GM18517 (cell line): ENCODE results near the gene SCUBE1.

ENCODE experiments used
- ATAC-seq: cut with Tn5 transposase; IDR thresholded peaks from one replicate; pipeline ENCODE4 v1.9.1; 2021; ENCODE audit warnings: mild to moderate bottlenecking, moderate library complexity; ENCODE audit not compliant: unreplicated experiment

The SCUBE1 gene

DNA sequence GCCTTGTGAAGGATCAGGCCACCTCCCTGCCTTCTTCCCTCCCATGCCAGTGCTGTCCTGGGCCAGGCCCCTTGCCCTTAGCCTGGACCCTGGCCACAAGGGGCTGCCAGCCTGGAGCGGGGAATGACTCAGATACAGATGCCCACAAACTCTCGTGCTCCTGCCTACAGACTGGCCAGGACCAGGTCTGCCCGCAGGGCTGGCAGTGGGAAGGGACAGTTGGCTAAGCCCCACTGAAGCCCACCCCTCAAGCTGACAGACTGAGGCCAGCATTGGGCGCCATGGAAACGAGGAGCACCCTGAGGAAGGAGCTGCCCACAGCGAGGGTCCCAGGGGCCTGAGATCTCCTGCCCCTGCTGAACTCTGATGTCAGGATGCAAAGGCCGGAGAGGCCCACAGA, 14.1 kb downstream of the SCUBE1 start:
- no peak for ATAC-seq

DNA sequence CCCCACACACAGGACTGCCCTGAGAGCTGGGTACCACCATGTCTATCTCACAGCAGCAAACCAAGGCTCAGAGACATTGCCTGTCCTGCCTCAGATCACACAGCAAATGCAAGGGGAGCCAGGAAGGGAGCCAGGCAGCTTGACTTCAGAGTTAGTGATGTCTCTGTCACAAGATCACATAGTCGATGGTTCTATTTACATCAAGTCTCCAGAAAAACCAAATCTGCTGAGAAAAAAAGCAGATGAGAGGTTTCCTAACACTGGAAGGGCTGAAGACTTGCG, 16.1 kb downstream of the SCUBE1 start:
- ATAC-seq, result no peak

DNA sequence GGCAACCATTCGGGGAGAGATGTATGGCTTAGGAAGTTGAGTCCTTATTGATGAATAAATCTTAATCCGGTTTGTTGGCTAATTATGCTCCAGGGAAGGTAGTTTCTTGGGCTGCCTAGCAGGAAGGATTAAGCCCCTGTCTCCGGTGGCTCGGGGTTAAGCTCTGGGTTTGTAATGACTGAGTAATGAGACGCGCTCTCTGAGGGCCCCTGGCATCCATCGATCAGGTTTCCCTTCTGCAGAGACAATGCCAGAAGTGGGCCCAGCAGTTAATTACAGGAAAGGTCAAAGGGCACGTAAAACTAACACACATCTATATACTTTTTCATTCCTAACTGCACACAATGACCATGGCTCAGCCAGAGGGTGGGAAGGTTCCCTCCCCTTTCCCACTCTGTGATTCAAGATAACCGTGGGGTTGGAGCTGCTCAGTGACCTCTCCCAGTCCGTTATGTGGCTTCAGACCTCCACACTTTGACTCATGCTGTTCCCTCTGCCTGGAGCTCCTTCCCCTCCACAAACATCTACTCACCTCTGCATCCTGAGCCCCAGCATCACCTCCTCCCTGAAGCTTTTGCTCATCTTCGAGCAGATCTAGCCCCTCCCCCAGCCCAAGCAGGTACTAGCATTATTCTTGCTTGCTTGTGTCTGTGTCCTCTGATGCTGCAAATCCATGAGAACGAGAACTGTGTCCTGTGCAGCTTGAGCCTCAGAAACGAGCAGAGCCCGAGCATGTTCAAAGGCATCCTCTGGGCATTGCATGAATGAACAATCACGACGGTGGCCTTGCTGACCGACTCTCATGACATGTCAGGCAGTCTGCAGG, 16.6 kb downstream of the SCUBE1 start:
- no peak for ATAC-seq

DNA sequence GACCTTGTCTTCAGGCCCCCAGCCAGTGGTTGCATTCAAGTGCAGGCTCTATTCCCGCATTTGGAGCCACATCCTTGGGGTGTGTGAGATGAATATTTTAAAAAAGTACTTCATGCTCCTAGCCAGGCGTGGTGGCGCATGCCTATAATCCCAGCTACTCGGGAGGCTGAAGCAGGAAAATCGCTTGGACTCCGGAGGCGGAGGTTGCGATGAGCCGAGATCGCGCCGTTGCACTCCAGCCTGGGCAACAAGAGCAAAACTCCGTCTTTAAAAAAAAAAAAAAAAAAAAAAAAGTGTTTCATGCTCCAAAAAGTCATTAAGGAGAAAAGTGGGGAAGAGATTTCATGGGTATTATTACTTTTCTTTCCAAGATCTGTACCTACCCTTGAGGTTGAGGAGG, 18.0 kb downstream of the SCUBE1 start:
- ATAC-seq, result no peak

DNA sequence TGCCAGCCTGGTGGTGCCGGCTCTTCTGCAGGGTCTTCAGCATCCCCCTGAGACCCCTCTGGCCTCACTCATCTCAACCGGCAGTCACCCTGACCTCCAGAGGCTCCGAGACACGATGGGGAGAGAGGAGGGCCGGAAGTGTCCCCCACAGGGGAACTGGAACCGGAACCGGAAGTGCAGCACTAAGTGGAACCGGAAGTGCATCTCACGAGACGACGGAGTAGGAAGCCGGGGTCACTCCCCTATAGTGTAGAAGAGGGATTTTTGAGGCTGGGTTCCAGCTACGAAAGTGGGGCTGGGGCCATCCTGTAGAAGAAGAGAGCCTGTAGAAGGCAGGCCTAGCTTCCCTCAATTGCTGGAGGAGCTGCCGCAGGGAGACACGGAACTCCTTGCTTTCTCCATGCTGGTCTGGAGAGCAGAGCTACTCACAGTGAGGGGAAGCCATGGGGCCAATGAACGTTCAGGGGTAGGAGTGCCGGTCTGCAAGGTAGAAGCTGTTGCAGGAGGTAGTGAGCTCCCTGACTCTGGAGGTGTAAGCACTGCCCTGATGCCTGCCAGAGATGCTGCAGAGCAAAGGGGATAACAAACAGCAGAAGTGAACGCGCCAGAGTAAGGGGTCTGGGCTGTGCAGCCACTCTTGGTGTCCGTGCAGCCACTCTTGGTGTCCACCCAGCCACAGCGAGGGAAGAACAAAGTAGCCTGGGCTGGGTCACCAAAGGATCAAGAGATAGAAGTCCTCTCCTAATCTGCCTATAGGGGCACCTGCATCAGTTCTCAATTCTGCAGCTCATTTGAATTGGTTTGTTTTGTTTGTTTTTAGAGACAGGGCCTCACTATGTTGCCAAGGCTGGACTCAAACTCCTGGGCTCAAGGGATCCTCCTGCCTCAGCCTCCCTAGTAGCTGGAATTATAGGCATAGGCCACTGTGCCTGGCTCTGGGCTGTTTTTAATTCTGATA, 21.9 kb downstream of the SCUBE1 start:
- no peak for ATAC-seq

DNA sequence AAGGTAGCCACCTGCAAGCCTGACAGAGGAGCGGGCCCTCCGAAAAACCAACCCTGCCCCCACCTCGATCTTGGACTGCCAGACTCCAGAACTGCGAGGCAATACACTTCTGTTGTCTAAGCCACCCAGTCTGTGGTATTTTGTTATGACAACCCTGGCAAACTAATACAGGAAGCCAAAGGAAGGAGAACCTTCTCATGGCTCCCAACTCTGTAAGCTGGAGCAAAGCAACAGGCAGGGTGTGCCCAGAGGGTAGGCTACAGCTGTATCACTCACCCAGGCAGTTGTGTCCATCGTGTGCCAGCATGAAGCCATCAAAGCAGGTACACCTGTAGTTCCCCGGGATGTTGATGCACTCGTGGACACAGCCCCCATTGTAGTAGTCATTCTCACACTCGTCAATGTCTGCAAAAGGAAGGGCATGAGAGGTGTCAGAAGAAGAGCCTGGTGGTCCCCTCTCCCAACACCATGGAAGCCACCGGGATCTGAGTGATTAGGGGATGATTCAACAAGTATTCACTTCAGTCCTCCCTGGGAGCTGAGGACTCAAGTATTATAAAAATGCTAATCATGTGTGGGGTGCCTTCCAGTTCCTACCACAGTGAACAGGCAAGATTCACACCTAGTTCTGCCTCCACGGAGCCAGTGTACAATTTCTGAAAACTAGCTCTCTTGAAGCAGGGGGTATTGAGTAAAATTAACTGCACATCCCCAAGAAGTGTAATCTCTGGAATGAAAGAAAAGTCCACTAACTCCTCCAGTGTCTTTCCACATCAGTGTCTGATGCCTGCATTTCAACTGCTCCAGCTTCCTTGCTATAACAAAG, 23.3 kb downstream of the SCUBE1 start:
- ATAC-seq, result no peak

DNA sequence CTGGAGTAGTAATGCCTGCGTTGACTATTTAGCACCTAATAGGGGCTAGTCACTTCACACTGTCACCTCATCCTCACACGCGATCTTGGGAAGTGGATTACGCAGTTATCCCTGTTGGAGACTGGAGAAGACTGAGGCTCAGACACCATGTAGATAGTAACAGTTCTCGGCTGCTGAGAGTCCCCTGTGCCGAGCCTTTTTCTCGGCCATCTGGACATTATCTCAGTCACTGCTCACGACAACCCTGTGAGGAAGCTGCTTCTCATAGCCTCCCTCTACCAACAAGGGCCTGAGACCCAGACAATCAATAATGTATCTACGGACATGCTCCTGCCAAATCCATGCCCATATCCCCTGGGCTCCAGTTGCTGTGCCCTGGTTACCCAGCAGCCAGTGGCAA, 25.9 kb downstream of the SCUBE1 start:
- no peak for ATAC-seq

DNA sequence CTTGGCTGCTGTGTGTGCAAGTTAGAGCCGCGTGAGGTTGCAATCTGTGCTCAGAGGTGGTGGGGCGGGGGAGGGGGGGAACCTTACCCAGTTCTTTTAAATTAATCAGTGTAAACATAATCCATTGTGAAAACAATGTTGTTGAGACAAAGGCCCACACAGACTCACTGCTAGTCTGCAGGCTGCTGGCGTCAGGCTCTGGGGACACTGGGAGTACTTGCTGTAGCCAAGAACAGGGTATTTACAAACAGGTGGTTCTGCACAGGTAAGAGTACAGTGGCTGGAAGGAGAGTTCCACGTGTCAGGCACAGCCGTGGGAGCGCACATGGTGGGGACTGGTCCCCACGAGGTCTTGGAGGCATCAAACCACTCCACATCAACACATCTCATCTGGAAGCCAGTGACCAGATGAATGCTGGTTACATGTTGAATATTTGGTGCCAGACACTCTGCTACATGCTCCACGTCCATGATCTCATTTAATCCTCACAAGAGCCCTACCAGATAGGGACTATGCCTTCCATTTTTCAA, 27.4 kb downstream of the SCUBE1 start:
- ATAC-seq, result no peak

DNA sequence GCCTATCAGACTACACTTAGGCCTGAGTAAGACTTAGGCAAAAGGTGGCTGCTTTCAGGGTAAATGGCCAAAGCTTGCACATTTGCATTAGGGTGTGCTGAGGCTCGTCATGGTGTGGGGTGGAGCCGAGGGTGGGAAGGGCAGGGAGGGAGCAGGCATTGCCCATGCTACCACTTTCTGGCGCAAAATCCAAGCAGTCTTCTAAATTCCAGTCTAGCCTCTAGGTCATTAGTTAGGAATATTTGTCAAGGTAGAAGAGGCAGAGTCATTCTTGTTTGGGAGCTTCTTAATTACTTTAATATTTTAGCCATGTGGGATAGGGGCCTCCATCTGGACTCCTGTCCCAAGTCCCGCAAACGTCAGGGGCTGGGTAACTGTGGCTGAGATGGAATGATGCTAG, 28.6 kb downstream of the SCUBE1 start:
- ATAC-seq, result no peak

DNA sequence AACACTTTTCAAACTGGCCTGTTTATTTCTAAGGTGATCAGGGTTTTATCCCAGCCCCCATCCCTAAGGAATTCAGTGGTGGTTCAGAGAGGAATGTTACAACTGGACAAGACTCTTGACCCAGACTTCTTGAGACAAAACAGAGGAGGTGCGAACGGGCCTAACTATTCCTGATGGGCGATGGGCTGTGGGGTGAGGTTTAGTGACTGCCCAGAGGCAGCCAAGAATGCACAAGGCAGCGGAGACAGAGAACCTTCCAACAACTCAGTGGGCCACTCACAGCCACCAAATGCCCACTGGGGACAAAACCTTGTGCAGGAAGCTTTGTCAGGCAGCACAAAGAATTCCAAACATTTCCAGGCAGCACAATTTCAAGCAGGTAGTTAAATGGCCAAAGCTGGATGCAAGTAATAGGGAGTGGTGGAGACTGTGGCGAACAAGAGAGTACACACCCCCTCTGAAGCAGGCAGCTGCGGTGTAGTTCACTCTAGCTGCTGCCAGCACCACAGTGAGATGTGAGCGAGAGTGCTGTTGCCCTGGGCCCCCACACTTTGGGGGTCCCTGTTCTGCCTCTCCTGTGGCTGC, 29.2 kb downstream of the SCUBE1 start:
- ATAC-seq, result no peak

DNA sequence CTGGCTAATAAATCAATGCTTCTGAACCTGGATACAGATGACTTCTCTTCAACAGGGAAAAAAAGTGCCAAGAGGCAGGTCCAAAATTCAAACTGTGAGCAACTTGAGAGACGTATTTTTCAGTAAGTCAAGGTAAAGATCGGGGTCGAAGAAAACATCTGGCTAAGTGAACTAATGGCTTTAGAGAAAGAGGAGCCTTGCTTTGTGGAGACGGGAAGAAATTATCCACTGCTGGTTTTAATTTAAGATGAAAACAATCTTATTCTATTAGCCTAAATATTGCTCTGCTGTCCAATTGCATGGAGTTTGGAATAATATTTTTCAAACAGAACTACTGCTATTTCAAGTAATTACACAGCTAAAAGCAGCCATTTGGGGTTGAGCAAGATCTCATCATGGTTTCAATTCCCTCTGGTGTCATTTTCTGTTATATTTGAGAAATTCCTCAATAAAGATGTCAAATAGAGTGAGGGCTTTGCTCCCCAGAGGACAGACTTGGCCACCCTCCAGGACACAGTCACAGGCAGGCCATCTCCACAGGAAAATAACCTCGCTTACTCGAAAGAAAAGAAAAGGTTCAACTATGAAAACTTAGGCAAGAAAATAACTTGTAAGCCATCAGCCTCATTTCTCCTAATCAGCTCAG, 29.8 kb downstream of the SCUBE1 start:
- ATAC-seq, result no peak

DNA sequence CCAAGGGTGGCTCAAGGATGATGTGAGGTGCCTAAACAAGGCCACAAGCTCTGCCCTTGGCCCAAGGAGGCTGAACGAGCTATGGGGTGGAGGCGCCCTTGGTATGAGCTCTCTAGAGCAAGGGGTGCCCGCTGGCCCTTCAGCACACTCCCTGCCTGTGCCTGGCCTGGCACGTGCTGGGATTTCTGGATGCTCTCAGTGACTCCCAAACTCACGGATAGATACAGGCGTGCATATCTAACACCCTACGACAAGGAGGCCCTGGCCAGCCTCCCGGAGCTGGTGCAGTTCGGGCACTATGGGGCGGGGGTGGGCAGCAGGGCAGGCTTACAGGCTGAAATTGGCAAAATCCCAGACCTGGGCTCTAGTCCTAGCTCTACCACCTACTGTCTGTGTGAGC, 30.6 kb downstream of the SCUBE1 start:
- no peak for ATAC-seq

DNA sequence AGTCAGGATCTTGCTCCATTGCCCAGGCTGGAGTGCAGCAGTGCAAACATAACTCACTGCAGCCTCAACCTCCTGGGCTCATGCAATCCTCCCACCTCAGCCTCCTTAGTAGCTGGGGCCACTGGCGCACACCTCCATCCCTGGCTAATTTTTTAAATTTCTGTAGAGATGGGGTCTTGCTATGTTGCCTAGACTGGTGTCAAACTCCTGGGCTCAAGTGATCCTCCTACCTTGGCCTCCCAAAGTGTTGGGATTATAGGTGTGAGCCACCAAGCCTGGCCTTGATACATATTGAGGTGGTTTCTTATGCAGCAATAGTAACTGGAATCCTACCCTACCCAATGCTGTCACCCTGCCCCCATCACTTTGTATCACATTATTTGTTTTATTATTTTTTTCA, 32.4 kb downstream of the SCUBE1 start:
- ATAC-seq, result no peak

DNA sequence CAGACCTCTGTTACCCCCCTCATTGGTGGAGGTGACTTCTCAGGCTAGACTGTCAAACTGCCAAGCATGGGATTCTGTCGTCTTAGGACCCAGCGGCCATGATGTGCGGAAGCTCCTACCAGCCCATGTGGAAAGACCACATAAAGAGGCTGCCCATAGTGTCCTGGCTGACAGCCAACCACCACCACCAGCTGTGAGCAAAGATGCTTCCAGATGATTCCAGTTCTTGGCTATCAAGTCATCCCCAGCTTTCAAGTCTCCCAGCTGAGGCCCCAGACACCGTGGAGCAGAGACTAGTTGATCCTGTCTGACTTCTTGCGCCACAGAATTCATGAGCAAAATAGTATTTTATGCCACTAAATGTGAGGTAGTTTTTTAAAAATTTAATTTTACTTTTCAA, 32.9 kb downstream of the SCUBE1 start:
- ATAC-seq, result no peak

DNA sequence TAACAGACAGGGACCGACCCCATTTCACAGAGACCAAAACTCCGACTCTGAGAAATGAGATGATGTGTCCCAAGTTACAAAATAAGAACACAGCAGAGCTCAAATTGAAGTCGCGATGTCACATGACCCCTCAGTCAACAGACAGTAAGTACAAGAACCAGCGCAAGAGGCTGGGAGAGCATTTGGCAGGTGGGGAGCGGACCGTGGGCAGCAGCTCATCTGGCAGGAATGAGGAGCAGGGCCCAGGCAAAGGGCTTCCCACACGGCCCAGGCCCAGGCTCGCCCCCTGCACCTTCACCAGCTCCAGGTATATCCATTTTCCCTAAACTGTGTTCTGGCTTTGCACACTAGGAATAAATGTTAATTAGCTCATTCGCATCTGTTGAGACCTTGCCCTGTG, 34.3 kb downstream of the SCUBE1 start:
- ATAC-seq, result no peak

DNA sequence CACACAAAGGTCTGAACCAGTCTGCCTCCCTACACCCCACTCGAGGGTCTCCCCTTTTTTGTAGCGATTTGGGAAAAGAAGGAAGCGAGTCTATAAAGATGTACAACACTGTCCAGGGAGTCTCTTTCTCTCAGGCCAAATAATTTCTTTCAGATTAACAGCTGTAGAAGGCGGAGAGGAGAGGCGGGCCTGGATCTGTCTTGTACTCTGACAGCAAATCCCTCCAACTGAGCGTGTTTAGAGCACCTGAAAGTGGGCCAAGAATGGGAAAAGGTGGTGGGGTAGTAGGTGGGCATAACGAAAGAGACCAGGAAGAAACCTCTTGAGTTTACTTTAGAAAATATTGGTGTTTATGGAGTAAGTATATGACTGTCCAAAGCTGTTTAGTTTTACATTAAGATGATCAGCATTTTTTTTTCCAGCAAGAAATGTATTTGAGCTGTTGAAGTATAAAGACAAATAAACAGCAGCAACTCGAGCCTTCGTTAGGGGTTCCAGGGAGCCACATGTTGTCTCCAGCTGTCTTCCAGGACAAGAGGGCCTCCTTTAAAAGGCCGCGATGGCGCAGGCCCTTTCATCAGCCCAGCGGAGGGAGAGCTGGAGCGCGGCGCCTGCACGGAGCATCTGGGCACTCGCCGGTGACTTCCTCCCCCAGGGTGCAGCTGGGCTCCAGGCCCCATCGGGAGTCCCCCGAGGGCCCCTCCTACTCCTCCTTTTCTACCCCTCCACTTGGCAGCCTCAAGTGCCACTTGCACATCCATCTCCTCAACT, 34.9 kb downstream of the SCUBE1 start:
- no peak for ATAC-seq

DNA sequence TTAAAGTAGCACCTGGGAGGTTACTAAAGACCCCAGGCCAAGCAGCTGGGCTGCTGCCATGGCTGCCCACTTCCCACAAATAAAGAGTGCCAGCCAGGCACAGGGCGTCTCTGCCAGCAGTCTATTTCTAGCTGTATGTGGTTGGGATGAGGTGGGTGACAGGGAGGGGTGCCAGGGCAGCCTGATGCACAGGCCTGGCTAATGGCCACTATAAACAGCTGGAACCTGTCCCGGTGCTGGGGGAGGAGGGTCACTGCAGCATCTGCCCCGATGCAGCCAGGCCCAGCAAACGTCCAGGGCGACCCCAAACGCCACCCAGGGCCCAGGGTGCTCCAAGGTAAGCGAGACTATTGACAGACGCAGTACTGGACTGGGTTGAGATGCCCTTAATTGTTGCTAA, 37.4 kb downstream of the SCUBE1 start:
- no peak for ATAC-seq

DNA sequence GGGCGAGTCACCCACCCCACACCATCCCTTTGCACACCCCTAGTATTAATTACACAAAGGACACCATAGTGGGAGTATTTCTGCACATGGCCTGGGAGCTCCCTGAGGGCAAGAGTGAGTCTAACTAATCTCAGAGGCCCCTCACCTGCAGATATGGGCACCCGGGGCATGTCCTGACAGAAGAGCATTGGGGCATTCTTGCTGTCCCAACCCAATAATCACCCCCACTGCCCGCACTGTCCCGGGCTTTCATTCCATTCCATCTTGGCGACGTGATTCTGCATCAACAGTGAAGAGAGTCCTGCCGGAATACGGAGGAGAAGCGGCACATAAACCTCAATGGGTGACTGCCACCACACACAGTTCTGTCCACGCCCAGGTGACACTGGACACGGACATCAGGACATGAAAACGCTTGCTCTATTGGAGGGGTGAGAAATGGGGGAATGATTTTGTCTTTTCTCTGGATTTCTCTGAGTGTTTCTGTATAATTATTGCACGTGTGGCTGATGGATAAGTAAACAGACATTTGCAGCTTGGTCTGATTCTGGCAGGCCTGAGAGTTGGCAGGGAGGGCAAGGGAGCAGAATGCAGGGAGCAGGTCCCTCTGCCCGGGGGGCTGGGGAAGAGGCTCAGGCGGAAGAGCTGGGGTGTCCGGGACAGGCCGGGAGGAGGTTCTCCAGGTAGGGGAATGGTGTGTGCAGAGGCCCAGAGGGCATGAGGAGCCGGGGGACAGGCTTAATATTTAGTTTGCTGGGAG, 38.2 kb downstream of the SCUBE1 start:
- no peak for ATAC-seq

DNA sequence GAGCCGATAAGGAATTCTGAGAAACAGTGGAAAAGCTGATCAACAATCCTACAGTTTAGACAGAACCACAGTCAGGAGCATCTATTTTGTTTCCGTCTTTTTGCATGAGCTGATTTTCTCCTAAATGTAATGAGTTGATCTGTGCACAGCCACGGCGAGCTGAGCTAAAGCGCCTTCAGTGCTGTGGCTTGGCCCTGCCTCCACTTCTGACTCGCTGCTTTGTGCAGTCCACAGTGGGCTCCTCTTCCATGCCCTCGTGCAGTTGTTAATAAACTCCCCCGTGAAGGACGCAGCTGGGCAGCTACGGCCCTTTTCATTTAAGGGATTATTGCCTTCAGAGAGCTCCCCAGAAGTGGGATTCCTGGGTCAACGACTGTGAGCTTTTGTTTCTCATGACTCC, 39.4 kb downstream of the SCUBE1 start:
- ATAC-seq, result no peak
